ENCODE results near the gene NTNG2.

- TF ChIP-seq CTCF (IDR thresholded peaks at IDR 0.05) = no peak
- TF ChIP-seq POLR2A (IDR thresholded peaks at IDR 0.05) = no peak
Observed at GRCh38 chr9:132136151-132136780, 25.6 kb upstream of the NTNG2 start.

All from adrenal gland (tissue), 5 donors.